ENCODE measurements around the gene CHDH. TPM values are rescaled to one million over a fixed set of nuclear protein-coding genes. Genes with fewer than 3 reads are reported as not detected.

CHDH gene
- total RNA-seq, 1 donor from 2014 or later, result 5.2 TPM

DNA sequence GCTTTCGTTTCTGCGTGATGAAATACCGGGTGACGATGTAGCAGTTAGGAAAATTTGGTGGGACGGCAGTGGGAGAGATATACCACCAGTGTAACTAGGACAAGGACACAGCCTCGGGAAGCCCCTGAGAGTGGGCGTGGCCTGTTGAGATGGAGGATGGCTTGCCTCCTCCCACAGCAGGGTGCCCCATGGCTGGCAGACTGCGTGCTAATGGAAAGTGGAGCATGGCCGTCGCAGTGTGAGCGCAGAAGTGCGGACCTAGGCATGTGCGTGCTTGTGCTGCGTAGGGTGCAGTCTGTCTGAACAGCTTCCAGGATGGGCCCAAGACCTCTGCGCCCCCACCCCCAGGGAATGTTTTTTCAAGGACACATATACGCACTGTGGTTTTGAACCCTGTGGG lies 56.8 kb downstream of the CHDH start:
- no peak for DNase-seq (ENCODE audit: low read depth)

DNA sequence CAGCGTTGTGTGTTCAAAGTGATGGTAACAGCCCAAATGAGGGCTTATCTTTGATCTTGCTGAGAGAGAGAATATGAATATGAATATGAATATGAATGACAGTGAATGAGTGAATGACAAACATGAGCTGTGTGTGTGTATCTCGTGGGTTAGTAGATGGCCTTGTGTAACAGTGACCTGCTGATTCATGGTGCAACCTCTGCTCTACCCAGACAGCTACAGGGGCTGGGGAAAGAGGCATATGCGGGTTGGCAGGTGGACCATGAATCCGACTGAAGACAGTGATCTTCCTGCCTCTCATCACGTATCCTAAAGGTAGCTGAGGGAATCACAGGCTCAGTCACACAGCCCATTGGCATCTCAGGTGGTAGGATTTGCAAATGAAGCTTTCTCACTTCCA lies 58.2 kb downstream of the CHDH start:
- DNase-seq (ENCODE audit: low read depth), result no peak

DNA sequence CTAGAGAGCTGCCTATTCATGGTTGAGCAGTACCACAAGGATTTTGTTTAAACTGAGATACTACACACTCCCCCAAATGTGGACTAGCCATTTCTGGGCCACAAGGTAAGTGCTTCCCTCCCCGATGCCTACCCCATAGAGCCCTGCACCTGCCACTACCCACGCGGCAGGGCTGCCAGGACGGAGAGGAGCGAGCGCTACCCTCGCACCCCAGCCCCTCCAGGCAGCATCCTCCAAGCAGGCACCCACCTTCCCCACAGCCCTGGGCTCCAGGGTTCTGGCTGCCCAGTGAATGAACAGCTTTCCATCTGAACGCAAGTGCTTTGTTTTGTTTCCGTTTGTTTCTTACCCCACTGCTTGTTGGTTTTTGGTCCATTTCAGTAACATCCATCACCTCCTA lies 59.2 kb downstream of the CHDH start:
- DNase-seq (ENCODE audit: low read depth), result no peak

DNA sequence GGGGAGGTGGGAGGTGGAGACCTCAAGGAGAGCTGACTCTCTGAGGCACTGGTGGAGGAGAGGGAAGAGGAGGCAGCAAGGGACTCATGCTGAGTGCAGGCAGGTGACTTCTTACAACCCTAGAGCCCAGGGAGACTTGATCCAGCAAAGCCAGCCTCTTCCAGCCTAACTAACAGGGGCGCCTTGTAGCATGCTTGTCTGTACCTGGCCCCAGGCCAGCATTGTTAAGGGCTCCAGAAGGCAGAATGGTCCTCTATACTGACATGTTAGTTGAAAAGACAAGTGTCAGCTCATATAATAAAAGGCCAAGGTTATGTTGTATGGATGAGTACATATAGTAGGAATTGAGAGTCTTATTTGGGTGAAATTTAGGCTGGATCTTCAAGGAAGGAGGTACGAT lies 65.4 kb downstream of the CHDH start:
- no peak for DNase-seq (ENCODE audit: low read depth)

DNA sequence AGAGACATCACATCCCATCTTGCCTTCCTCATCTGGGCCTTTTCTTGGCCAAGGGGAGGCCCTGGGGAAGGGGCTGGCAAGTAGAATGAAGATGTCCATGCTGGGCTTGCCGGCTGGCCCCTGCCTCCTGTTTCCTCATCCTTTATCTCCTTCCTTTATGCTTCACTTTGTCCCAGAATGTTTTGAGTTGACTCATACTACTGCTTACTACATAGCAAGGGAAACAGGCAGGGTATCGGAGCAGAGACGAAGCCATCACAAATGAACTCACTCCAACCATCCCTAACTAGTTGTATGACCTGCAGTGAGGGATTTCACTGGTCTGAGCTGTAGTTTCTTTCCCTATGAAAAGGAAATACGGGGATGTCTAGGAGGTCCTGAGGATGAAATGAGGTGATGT lies 66.0 kb downstream of the CHDH start:
- DNase-seq (ENCODE audit: low read depth), result no peak

DNA sequence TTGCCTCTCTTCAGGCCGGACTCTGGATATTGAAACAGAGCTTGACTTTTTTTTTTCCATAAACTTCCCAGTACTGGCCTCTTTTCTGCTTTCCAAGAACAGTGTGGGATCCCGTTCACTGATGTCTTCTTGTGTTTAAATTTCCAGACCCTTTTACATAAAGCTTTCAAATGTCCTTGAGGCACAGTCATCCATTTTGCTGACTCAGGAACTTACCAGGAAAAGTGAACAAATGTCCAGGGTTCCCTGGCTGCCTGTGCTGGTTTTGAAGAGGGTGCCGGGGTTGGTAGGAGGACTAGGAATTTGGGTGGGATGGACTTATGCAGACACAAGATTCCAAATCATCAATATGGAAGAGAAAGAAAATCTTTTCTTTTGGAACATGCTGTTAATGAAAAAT lies 68.1 kb downstream of the CHDH start:
- DNase-seq (ENCODE audit: low read depth), result no peak

DNA sequence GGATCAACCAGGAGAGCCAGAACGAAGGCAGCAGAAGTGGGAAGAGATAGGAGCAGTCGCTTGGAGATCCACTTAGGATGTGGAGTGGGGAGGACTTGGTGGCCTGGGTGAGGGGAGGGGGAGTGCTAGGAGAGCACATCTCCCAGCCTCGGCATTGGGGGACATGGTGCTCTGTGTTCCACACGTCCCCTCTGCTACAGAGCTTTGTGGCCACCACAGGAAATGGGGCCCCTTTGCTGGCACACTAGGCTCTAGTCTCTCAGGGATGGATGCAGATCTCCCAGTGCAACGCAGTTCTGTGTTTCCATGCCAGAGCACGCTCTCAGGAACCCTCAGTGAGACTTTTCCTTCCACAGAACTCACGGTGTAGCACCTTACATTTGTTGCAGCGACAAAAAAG lies 68.8 kb downstream of the CHDH start:
- DNase-seq (ENCODE audit: low read depth), result no peak

DNA sequence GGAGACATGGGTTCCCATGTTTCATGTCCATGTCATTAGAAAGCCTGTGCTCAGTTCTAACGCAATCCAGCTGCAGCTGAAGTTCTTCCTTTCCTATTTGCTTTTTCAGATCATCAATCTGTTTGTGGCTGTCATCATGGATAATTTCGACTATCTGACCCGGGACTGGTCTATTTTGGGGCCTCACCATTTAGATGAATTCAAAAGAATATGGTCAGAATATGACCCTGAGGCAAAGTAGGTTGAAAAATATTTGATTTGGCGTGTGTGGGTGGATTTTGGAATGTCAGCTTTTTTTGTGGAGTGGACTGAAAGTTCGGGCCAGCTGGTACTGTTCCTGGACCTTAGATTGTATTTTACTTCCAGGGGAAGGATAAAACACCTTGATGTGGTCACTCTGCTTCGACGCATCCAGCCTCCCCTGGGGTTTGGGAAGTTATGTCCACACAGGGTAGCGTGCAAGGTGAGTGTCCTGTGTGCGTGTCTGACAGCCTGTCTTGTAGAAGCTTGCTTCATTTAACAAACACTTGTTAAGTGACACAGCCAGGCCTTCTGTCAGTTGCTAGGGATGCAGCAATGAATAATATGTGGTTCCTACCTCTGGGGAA lies 69.6 kb downstream of the CHDH start:
- no peak for DNase-seq (ENCODE audit: low read depth)

DNA sequence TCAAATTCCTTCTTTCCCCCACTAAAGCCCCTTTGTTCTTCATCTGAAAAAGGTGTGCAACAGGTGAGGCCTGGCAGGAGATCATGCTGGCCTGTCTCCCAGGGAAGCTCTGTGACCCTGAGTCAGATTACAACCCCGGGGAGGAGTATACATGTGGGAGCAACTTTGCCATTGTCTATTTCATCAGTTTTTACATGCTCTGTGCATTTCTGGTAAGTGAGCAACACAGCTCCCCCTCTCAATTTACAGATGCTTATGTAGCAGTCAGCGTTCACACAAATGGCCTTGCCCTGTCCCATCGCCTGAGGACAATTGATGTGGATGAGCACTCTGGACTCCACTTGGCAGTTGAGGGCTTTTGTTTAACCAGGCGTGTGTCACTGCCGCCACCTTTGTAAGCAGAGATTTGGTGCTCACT lies 70.4 kb downstream of the CHDH start:
- DNase-seq (ENCODE audit: low read depth), result no peak

DNA sequence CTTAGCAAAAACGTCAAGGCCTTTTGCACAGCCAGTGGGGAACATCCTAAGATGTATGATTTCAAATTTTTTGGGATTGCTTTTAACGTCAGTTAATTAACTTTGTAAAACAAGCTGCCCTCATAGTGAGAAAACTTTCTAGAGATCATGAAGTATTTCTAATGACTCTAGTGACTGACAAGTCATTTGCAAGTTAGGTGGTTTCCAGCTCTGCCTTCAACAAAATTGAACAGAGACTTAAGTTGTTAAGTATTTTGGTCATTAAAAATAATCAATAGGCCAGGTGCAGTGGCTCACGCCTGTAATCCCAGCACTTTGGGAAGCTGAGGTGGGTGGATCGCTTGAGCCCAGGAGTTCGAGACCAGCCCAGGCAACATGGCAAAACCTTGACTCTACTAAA lies 71.2 kb downstream of the CHDH start:
- DNase-seq (ENCODE audit: low read depth), result no peak

DNA sequence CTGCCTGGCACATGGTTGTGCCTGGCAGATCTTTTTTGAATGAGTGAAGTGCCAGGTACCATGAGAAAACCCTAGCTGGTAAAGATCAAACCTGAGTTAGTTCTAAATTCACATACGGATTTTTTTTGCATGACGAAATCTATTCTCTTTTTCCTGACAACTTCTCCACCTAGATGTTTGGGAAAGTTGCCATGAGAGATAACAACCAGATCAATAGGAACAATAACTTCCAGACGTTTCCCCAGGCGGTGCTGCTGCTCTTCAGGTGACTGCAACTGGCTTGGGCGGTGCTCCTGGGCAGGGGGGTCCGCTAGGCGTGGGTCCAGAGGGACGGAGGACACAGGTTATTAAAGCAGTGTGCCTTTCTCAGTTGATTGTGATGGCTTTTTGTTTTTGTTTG lies 71.8 kb downstream of the CHDH start:
- no peak for DNase-seq (ENCODE audit: low read depth)

DNA sequence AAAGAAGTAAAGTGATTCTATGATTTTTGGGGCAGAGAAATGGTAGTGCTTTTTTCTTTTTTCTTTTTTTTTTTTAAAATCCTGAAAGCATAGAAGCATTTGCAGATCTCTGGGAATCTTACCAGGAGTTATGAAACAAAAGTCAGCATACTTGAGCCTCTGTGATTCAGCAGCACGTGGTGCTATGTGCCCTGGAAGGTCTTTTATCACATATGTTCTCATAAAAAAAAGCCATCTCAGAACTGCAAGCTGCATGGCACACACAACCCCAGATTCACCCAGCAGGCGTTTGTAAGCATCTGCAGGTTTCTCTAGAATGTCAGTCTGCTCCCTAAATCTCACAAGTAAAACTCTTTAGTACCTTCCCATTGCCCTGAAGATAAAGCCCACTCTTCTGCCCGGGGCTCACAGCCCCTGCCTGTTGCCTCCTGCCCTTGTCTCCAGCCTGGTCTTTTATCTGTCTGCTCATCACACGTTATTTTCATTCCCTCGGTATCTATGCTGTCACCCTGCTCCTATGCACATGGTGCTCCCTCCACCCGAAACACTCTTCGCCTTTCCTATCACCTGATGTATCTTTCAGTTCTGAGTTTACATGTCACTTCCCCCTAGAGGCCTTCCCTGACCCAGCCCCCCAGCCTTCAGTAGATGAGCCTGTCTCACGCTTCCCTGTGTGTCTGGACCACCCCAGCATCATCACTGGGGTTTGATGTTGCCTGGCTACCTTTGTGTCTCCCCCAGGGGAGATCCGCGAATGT lies 72.4 kb downstream of the CHDH start:
- DNase-seq (ENCODE audit: low read depth), result peak; percentile 11

DNA sequence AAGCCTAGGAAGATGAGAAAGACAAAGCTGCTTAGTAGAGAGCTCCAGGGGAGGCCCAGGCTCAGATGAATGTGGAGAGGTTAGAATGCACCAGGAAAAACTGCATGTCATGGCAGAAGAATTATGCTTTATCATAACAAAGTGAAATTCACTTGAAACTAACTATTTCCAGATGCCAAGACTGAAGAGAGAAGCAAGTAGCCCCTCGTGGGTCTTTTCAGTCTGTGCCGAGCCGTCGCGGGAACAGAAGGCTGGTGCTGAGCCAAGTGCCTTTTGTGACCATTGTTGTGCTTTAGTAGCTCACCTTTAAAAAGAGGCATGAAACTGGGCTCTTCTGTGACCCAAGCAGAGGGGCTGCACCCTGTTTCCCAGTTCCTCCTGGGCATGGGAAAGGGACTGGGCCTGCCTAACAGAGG lies 73.2 kb downstream of the CHDH start:
- DNase-seq (ENCODE audit: low read depth), result no peak

DNA sequence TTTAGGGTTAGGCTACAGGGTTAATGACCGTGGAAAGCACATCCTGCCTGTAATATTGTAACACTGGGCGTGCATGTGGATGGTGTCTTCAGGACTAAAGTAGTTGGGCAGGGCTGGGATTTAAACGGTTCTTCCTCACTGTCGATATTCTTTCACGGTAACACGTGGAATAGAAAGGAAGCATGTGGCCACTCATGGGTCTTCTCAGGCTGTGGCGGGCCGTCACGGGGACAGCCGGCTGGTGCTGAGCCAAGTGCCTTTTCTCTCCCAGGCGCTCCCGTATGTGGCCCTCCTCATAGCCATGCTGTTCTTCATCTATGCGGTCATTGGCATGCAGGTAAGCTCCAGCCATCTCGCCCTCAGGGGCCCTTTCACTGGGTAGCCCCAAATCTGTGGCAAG lies 73.7 kb downstream of the CHDH start:
- no peak for DNase-seq (ENCODE audit: low read depth)

DNA sequence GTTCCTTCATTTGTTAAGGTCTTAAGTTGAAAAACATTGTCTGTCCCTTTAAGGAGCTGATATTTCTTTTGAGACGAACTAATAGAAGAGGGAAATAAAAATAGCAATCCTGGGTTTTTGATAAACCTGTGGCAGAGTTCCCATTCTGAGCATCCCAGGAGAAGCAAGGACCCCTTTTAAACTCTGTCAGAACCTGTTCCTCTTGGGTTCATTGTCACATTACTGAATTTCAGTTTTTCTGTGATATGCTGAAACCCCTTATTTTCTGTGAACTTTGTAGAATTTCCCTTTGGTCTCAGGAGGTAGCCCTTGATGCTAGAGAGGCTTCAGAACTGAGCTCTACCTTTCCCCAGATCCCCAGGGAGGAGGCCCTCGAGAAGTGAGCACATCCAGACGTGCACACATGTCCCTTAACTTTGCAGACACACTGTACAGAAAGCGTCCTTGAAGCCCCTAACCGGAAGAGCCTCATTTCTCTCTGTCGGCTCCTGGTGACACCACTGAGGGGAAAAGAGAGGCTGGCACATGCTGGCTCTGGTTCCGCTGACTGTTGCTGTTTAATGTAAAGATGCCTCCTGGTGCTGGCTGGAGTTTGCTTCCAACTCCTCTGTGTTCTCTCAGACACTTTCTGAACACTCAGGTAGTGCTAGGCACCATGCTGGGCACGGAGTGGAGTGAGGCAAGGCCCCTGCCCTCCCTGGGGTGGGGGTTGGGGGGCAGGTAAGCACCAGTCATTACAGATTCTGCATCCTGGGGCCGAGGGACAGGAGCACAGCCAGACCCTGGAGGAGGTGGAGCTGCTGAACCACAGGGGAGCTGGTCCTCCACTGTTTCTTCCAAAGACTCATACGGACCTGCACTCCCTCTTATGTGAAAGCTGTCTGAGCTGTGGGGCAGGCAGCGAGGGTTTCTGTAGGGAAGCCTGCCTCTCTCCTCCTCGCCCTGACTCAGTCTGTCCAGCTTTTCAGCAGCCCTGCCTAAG lies 77.5 kb downstream of the CHDH start:
- DNase-seq (ENCODE audit: low read depth), result no peak

DNA sequence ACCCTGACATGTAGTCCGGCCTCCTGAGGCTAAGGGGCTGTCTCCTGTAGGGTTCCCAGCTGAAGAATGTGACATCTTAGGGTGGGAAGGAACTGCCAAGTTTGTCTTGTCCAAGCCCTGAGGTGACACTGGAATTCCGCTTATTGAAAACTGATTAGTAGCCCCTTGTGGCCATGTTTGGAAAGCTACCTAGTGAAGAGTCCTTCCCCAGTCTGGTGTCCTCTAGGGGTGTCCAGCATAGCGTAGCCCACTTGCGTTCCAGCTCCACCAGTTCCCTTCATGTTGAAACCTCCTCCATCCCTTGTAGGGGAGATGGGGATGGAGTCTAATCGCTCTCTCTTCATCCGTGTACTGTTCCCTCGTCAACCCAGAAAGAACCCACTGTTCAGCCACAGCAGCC lies 79.5 kb downstream of the CHDH start:
- no peak for DNase-seq (ENCODE audit: low read depth)

DNA sequence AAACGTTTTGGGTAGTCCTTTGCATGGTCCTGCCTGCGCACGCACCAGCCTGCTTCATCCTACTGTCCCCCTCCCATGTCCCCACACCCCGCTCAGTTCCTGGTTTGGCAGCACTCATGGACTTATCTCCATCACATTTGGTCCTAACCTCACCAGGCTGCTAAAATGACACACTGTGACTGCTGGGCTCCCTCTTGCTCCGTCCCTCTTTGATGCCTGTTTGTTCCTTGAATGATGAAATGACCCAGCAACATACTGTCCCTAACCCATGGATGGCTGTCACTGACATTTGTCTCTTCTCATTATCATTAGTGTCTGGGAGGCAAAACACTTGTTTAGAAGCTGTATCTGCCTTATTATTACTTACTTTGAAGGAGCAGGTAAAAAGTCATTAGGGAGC lies 80.5 kb downstream of the CHDH start:
- no peak for DNase-seq (ENCODE audit: low read depth)

DNA sequence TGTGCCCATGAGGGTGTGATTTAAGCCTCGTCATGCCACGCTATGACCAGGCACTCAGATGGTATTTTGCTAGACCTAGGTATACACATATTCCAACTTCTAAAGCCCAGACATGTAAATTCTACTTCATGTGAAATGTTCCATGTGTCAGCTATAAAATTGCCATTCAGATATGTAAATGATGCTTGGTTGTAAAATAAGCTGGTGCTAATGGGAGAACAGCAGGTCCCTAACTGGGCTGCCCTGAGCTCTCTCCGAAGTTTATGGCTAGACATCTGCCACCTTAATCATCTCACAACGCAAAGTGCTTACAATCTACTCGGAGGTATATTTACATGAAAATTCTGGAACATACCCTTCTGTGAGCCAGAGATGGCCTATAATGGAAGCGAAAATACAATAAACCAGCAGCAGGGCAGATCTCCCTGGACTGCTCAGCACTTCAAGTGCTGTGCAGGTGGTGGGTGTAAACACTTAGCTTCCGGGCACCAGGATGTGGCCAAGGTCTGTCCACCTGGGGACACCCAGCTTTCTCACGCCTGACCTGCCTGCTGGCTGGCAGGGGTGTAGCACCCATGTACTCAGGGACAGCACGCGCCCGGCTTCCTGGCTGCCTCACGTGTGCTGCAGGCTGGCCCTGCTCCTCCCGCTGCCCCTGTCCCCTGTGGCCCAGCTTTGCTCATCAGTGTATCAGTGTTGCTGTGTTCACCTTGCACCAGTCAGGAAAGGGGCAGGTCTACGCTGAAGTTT lies 82.0 kb downstream of the CHDH start:
- no peak for DNase-seq (ENCODE audit: low read depth)

DNA sequence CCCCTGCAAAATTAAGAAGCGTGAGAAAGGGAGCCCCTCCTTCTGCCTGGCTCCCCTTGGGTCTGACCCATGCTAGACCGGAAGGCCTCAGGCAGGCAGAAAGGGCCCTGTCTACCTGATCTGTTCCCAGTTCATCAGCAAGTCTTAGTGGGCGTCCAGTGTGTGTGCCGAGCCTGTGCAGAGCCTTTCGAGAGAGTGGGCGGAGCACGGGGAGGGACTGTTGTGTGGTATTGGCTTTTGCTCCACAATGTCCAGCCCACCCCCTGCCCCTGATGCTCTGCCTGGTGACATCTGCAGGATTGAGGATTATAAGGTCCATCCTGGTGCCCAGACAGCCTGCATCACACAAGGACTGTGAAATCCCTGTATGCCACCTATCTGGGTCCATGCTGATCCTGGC lies 82.9 kb downstream of the CHDH start:
- DNase-seq (ENCODE audit: low read depth), result no peak
